Calu3 (cell line): Measurements from ENCODE around the gene SYNE3. TPM values are rescaled to one million over a fixed set of nuclear protein-coding genes. Genes with fewer than 3 reads are reported as not detected.

Source experiments
- BruUV-seq: library from RNA; stranded (reverse); fragments of 400-500 nt; replicated peaks from 2 replicates; lab custom pipeline; 2021; lab: Mats Ljungman, UMichigan
- CTCF ChIA-PET: fragments of 300-600 bp; sonication (Branson Sonifier 250); formaldehyde crosslinking; loops from one replicate; lab custom pipeline; 2022; ENCODE audit warnings: antibody characterized with exemption; lab: Charles Lee
- DNase-seq: peaks from one replicate; pipeline ENCODE4 v3.0.0; 2022
- H3K27ac Mint-ChIP-seq: one replicate; pipeline ENCODE4 v1.8.0; 2022; ENCODE audit warnings: mixed read lengths; ENCODE audit not compliant: unreplicated experiment
- H3K27me3 Mint-ChIP-seq: one replicate; pipeline ENCODE4 v1.8.0; 2022; ENCODE audit warnings: mixed read lengths; ENCODE audit not compliant: unreplicated experiment
- H3K36me3 Mint-ChIP-seq: one replicate; pipeline ENCODE4 v1.8.0; 2022; ENCODE audit warnings: mild to moderate bottlenecking, moderate library complexity, mixed read lengths; ENCODE audit not compliant: insufficient read depth, unreplicated experiment
- H3K4me1 Mint-ChIP-seq: one replicate; pipeline ENCODE4 v1.8.0; 2022; ENCODE audit warnings: mild to moderate bottlenecking, low read depth, mixed read lengths; ENCODE audit not compliant: unreplicated experiment
- H3K4me3 Mint-ChIP-seq: one replicate; pipeline ENCODE4 v1.8.0; 2022; ENCODE audit warnings: mild to moderate bottlenecking, low read depth, moderate library complexity, mixed read lengths; ENCODE audit not compliant: unreplicated experiment
- H3K9me3 Mint-ChIP-seq: one replicate; pipeline ENCODE4 v1.8.0; 2022; ENCODE audit warnings: low read depth, mixed read lengths; ENCODE audit not compliant: unreplicated experiment
- intact Hi-C: fragments of 100-400 bp; cut with micrococcal nuclease; formaldehyde crosslinking; loops from one replicate; pipeline ENCODE4 v1.10.0; 2022; ENCODE audit not compliant: unreplicated experiment
- total RNA-seq: library from RNA; stranded (reverse); gene quantifications from 2 replicates; pipeline ENCODE4 v1.2.3, GENCODE V29; 2022
- TF ChIP-seq, protein P1 (sequence below): fragments of 200-600 bp; IDR thresholded peaks from one replicate; pipeline ENCODE4 v1.8.0; 2022; ENCODE audit warnings: antibody characterized with exemption; ENCODE audit not compliant: unreplicated experiment

Gene SYNE3
- total RNA-seq, 1 experiment from 2014 or later, result 0.97 TPM

DNA sequence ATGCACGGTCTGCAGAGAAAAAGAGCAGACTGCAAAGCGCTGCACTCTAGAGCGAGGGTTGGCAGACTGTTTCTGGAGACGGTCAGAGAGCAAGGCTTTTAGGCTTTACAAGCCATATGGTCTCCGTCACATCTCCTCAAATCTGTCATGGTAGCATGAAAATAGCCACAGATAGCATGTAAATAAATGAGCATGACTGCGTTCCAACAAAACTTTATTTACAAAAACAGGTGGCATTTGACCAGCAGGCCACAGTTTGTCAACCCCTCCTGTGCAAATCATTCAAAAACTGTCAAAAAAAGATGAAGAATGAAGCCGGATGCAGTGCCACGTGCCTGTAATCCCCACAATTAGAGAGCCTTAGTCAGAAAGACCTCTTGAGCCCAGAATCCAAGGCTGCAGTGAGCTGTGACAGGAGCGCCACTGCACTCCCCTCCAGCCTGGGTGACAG lies 18.9 kb downstream of the SYNE3 start:
- CTCF ChIA-PET, result no interaction called here
- BruUV-seq, result no TSS peak
- peaks cover 10% of the 10 kb centered on the region for H3K27me3 Mint-ChIP-seq
- H3K4me3 Mint-ChIP-seq, result no peak overlapping the region
- TF ChIP-seq, protein P1, sequence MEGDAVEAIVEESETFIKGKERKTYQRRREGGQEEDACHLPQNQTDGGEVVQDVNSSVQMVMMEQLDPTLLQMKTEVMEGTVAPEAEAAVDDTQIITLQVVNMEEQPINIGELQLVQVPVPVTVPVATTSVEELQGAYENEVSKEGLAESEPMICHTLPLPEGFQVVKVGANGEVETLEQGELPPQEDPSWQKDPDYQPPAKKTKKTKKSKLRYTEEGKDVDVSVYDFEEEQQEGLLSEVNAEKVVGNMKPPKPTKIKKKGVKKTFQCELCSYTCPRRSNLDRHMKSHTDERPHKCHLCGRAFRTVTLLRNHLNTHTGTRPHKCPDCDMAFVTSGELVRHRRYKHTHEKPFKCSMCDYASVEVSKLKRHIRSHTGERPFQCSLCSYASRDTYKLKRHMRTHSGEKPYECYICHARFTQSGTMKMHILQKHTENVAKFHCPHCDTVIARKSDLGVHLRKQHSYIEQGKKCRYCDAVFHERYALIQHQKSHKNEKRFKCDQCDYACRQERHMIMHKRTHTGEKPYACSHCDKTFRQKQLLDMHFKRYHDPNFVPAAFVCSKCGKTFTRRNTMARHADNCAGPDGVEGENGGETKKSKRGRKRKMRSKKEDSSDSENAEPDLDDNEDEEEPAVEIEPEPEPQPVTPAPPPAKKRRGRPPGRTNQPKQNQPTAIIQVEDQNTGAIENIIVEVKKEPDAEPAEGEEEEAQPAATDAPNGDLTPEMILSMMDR, result no peak
- DNase-seq, result no peak
- H3K4me1 Mint-ChIP-seq, result peaks cover 27% of the 10 kb centered on the region
- no peak overlapping the region for H3K27ac Mint-ChIP-seq
- H3K9me3 Mint-ChIP-seq, result no peaks in the 10 kb centered on the region
- H3K36me3 Mint-ChIP-seq, result no peaks in the 10 kb centered on the region
- intact Hi-C loops, result no loop called here

DNA sequence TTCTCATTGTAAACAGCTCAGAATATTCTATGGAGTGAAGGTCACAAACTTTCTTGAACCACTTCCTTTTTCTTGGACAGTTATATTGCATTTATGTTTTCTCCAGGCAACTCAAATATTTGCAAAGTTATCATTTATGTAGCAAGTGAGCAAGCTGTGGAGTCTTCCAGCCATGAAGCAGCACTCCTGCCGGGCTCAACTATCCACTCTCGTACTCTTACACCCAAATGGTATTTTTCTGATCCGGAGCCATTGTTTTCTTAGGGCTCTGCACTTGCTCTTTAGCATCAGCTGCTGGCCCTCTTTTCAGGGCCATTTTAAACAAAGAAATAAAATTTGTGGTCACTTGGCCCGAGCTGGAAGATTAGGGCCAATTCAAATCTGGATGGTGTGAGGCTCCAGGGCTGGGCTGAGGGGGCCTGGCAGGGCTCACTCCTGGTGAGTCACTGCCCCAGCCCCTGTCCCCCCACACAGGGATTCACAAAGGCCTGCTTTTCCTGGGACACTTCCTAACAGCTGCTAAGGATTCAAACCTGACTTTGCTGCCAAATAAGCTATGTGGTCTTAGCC lies 19.7 kb downstream of the SYNE3 start:
- Mint-ChIP-seq H3K36me3 (no peaks in the 10 kb centered on the region), H3K4me3 (no peak overlapping the region), H3K27me3 (peaks cover 10% of the 10 kb centered on the region), H3K9me3 (no peaks in the 10 kb centered on the region), H3K27ac (no peak overlapping the region), H3K4me1 (peaks cover 27% of the 10 kb centered on the region)
- no TSS peak for BruUV-seq
- CTCF ChIA-PET, result no interaction called here
- intact Hi-C loops, result no loop called here
- TF ChIP-seq, protein P1, result no peak
- no peak for DNase-seq

DNA sequence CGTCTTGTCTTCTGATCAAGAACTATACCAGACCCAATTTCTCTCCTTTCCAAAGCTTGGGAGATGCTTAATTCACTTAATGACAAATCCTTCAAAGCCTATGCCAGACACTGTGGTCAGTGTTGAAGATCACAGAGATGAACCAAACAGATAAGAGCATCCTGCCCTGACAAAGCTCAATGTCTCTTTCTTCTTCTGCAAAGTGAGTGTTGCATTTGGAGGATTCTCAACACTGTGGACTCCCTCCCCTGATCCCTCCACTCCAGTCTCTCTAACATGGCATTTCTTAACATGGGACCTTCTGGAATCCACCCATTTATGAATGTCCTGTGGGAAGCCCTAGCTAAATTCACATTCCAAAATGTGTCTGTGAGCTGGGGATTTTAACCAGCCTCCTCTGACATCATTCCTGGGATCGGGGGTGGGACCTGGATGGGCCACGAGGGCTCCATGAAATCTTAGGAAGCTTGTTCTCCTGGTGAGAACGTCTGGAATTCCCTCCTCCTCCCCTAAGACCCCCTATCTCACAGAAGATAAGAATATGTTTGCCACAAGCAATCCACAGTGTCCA lies 20.3 kb downstream of the SYNE3 start:
- BruUV-seq, result no TSS peak
- DNase-seq, result no peak
- H3K4me3 Mint-ChIP-seq, result no peak overlapping the region
- CTCF ChIA-PET, result interaction anchor here (0.9 kb wide), 1 partner anchor 27 kb away, joined by 4 read pairs; no protein-coding TSS in a partner anchor
- peaks cover 29% of the 10 kb centered on the region for H3K4me1 Mint-ChIP-seq
- TF ChIP-seq, protein P1, result no peak
- H3K9me3 Mint-ChIP-seq, result no peaks in the 10 kb centered on the region
- no peaks in the 10 kb centered on the region for H3K36me3 Mint-ChIP-seq
- intact Hi-C loops, result no loop called here
- peaks cover 7% of the 10 kb centered on the region for H3K27me3 Mint-ChIP-seq
- no peak overlapping the region for H3K27ac Mint-ChIP-seq

DNA sequence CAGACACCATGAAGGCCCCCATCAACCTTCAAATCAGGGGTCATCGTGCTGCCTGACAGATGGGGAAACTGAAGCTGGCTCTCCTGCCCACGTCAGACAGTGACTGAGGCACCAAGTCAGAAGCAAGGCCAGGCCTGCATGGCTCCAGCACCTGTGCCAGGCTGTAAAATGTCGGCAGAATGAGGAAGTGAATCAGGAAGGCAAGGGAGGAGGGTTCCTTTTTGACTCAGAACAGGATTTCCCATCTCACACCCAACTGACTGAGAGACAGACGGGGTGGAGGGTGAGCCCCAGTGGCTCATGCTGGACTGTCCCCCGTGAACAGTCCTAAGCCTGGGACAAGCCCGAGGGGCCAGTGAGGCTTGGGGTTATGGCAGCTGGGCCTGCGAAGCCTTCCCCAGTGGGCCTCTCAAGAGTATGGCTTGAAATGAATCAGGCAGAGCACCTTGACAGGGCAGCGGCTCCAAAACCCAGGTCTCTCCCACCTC lies 20.9 kb downstream of the SYNE3 start:
- CTCF ChIA-PET, result interaction anchor here (0.9 kb wide), 1 partner anchor 27 kb away, joined by 4 read pairs; no protein-coding TSS in a partner anchor
- no peak overlapping the region for H3K4me3 Mint-ChIP-seq
- DNase-seq, result no peak
- peaks cover 1% of the 10 kb centered on the region for H3K27me3 Mint-ChIP-seq
- BruUV-seq, result no TSS peak
- H3K36me3 Mint-ChIP-seq, result no peaks in the 10 kb centered on the region
- H3K27ac Mint-ChIP-seq, result no peak overlapping the region
- H3K9me3 Mint-ChIP-seq, result no peaks in the 10 kb centered on the region
- H3K4me1 Mint-ChIP-seq, result peaks cover 29% of the 10 kb centered on the region
- intact Hi-C loops, result no loop called here
- TF ChIP-seq, protein P1, result no peak
